BE2C (cell line): Measurements from ENCODE around the gene APOL3.
"Not testable (repeated sequence)": the region's sequence is repeated elsewhere in the genome, so short reads cannot be mapped to it uniquely, and the experiment has no call there.

Experiments used
- DNase-seq: peaks from one replicate; pipeline ENCODE4 v3.0.0-alpha.2; 2020
- H3K27me3 ChIP-seq: fragments of 250-450 bp; sonication (Bioruptor Pico); 2 replicates; pipeline ENCODE4 v1.5.1; 2020; ENCODE audit warnings: mild to moderate bottlenecking
- H3K36me3 ChIP-seq: fragments of 250-450 bp; sonication (Bioruptor Pico); 2 replicates; pipeline ENCODE4 v1.5.1; 2020; ENCODE audit warnings: mild to moderate bottlenecking
- H3K4me1 ChIP-seq: fragments of 250-450 bp; sonication (Bioruptor Pico); 2 replicates; pipeline ENCODE4 v1.5.1; 2020
- H3K4me3 ChIP-seq: 2 replicates; pipeline ENCODE4 v1.5.1; 2011; ENCODE audit warnings: low read depth, low read length
- H3K9me3 ChIP-seq: fragments of 250-450 bp; sonication (Bioruptor Pico); 2 replicates; pipeline ENCODE4 v1.5.1; 2020
- CTCF ChIP-seq: IDR thresholded peaks from 2 replicates; pipeline ENCODE4 v1.5.1; 2012; ENCODE audit warnings: mild to moderate bottlenecking, low read depth, low read length

The APOL3 gene

GRCh38 chr22:36193577-36193976 is 33.0 kb upstream of the APOL3 start:
- no peak overlapping the region for H3K4me3 ChIP-seq
- no peaks in the 10 kb centered on the region for H3K9me3 ChIP-seq
- TF ChIP-seq CTCF, result no peak
- H3K27me3 ChIP-seq, result no peaks in the 10 kb centered on the region
- H3K36me3 ChIP-seq, result no peaks in the 10 kb centered on the region
- DNase-seq, result no peak
- H3K4me1 ChIP-seq, result peaks cover 9% of the 10 kb centered on the region; the same call in 1 of the 2 replicates

- Histone ChIP-seq H3K27me3 (no peaks in the 10 kb centered on the region), H3K4me3 (no peak overlapping the region), H3K36me3 (no peaks in the 10 kb centered on the region), H3K9me3 (no peaks in the 10 kb centered on the region), H3K4me1 (peaks cover 9% of the 10 kb centered on the region; the same call in 1 of the 2 replicates)
- TF ChIP-seq CTCF, result no peak
- DNase-seq, result no peak
Measured at GRCh38 chr22:36193171-36193570, 32.6 kb upstream of the APOL3 start.

- Histone ChIP-seq H3K36me3 (no peaks in the 10 kb centered on the region), H3K4me1 (peaks cover 7% of the 10 kb centered on the region; the same call in 1 of the 2 replicates), H3K9me3 (no peaks in the 10 kb centered on the region), H3K27me3 (no peaks in the 10 kb centered on the region), H3K4me3 (no peak overlapping the region)
- no peak for DNase-seq
- no peak for TF ChIP-seq CTCF
Measured at GRCh38 chr22:36192542-36192941, 32.0 kb upstream of the APOL3 start.

GRCh38 chr22:36191106-36191836 is 30.7 kb upstream of the APOL3 start:
- Histone ChIP-seq H3K27me3 (no peaks in the 10 kb centered on the region), H3K4me1 (0 out of 2 replicates have a peak, but pooled peaks cover 4% of the 10 kb centered on the region), H3K36me3 (no peaks in the 10 kb centered on the region), H3K9me3 (no peaks in the 10 kb centered on the region), H3K4me3 (no peak overlapping the region)
- TF ChIP-seq CTCF, result no peak
- DNase-seq, result no peak

GRCh38 chr22:36187862-36188261 is 27.3 kb upstream of the APOL3 start:
- not testable (repeated sequence) for DNase-seq, H3K27me3 ChIP-seq, H3K4me1 ChIP-seq, H3K36me3 ChIP-seq, H3K4me3 ChIP-seq, H3K9me3 ChIP-seq

GRCh38 chr22:36185828-36186624 is 25.5 kb upstream of the APOL3 start:
- H3K4me3 ChIP-seq, result no peak overlapping the region
- H3K27me3 ChIP-seq, result no peaks in the 10 kb centered on the region
- no peaks in the 10 kb centered on the region for H3K36me3 ChIP-seq
- no peaks in the 10 kb centered on the region for H3K9me3 ChIP-seq
- no peaks in the 10 kb centered on the region for H3K4me1 ChIP-seq
- no peak for DNase-seq
- no peak for TF ChIP-seq CTCF
